GM12874 (cell line): Measurements from ENCODE around the gene VPS9D1.

Source experiments
- CTCF ChIP-seq: IDR thresholded peaks from 2 replicates; pipeline ENCODE4 v1.5.1; 2011; ENCODE audit warnings: low read depth, mild to moderate bottlenecking, control low read depth, low read length, moderate library complexity; ENCODE audit not compliant: insufficient read depth

Gene VPS9D1

GRCh38 chr16:89749637-89750036 lies 28.9 kb upstream of the VPS9D1 start:
- no peak for TF ChIP-seq CTCF

GRCh38 chr16:89748921-89749320 lies 28.2 kb upstream of the VPS9D1 start:
- TF ChIP-seq CTCF, result no peak

- no peak for TF ChIP-seq CTCF
These were observed 27.4 kb upstream of the VPS9D1 start for GRCh38 chr16:89748076-89748475.

GRCh38 chr16:89746043-89746442 lies 25.3 kb upstream of the VPS9D1 start:
- no peak for TF ChIP-seq CTCF

GRCh38 chr16:89744813-89745212 lies 24.1 kb upstream of the VPS9D1 start:
- no peak for TF ChIP-seq CTCF

GRCh38 chr16:89742948-89743347 lies 22.2 kb upstream of the VPS9D1 start:
- TF ChIP-seq CTCF, result no peak

GRCh38 chr16:89741342-89742014 lies 20.8 kb upstream of the VPS9D1 start:
- no peak for TF ChIP-seq CTCF

GRCh38 chr16:89739383-89739782 lies 18.7 kb upstream of the VPS9D1 start:
- TF ChIP-seq CTCF, result no peak
